Measurements from ENCODE around the gene HINT2.

The HINT2 gene

GRCh38 chr9:35812025-35812602, 2.7 kb downstream of the HINT2 start, which contains the start of gene SPAG8:
Gene SPAG8 (minus strand): TSS chr9:35812262. CDS start chr9:35812147, 115 bp downstream.
- DNase-seq = peak; percentile 99
- H3K4me2 ChIP-seq (ENCODE audit: low read length) = peak within 1 kb of the TSS; percentile 34
- H3K27ac ChIP-seq (ENCODE audit: low read depth, low read length) = no peak within 1 kb of the TSS
- peaks cover 4% of the 10 kb centered on the region for H3K4me1 ChIP-seq (ENCODE audit: control insufficient read depth, low read depth, low read length)
- no peaks in the 10 kb centered on the region for H3K27me3 ChIP-seq (ENCODE audit: insufficient read depth, low read length, poor library complexity)
- no peak within 1 kb of the TSS for H3K4me3 ChIP-seq (ENCODE audit: low read length)
- H3K36me3 ChIP-seq (ENCODE audit: control insufficient read depth, insufficient read depth, low read length) = peaks cover 1% of the 10 kb centered on the region
- H3K79me2 ChIP-seq (ENCODE audit: control insufficient read depth, insufficient read depth, low read length) = no peaks in the 10 kb centered on the region
- no peak within 1 kb of the TSS for H2BK15ac ChIP-seq (replicated peaks; ENCODE audit: low read depth)
- H2AK5ac ChIP-seq (ENCODE audit: low read length) = no peak within 1 kb of the TSS
- no CpG with 5 or more reads among the region's 28 CpGs for WGBS (ENCODE audit: extremely low coverage, insufficient coverage, low lambda C conversion rate)
- H3K9ac ChIP-seq (ENCODE audit: low read length) = peak within 1 kb of the TSS; percentile 62
- no peak within 1 kb of the TSS for H2BK5ac ChIP-seq (ENCODE audit: low read length)
- H3K79me1 ChIP-seq (ENCODE audit: low read length) = no peaks in the 10 kb centered on the region
- H3K23ac ChIP-seq (ENCODE audit: low read length) = no peak within 1 kb of the TSS
- H2BK120ac ChIP-seq (ENCODE audit: low read depth, low read length) = no peak within 1 kb of the TSS
- H4K5ac ChIP-seq (ENCODE audit: low read length) = peak within 1 kb of the TSS; percentile 17
- no peak within 1 kb of the TSS for H4K8ac ChIP-seq (ENCODE audit: low read depth, low read length)
- H3K56ac ChIP-seq (ENCODE audit: low read length) = peak within 1 kb of the TSS; percentile 61
- H3K4ac ChIP-seq (ENCODE audit: low read depth, low read length) = no peak within 1 kb of the TSS
- peak within 1 kb of the TSS; percentile 54 for H3K18ac ChIP-seq (ENCODE audit: low read length)

GRCh38 chr9:35811381-35812024, 3.3 kb downstream of the HINT2 start:
- no peaks in the 10 kb centered on the region for H3K79me1 ChIP-seq (ENCODE audit: low read length)
- no peak overlapping the region for H2AK5ac ChIP-seq (ENCODE audit: low read length)
- H3K4me2 ChIP-seq (ENCODE audit: low read length) = peak overlapping the region; percentile 10
- no peak overlapping the region for H4K8ac ChIP-seq (ENCODE audit: low read depth, low read length)
- no peaks in the 10 kb centered on the region for H3K27me3 ChIP-seq (ENCODE audit: insufficient read depth, low read length, poor library complexity)
- no peak overlapping the region for H2BK15ac ChIP-seq (replicated peaks; ENCODE audit: low read depth)
- peaks cover 4% of the 10 kb centered on the region for H3K4me1 ChIP-seq (ENCODE audit: control insufficient read depth, low read depth, low read length)
- H2BK5ac ChIP-seq (ENCODE audit: low read length) = no peak overlapping the region
- H3K79me2 ChIP-seq (ENCODE audit: control insufficient read depth, insufficient read depth, low read length) = no peaks in the 10 kb centered on the region
- no peak overlapping the region for H4K5ac ChIP-seq (ENCODE audit: low read length)
- H3K9ac ChIP-seq (ENCODE audit: low read length) = no peak overlapping the region
- H3K36me3 ChIP-seq (ENCODE audit: control insufficient read depth, insufficient read depth, low read length) = peaks cover 1% of the 10 kb centered on the region
- H3K4ac ChIP-seq (ENCODE audit: low read depth, low read length) = no peak overlapping the region
- no peak overlapping the region for H3K4me3 ChIP-seq (ENCODE audit: low read length)
- no peak overlapping the region for H3K23ac ChIP-seq (ENCODE audit: low read length)
- no peak overlapping the region for H3K56ac ChIP-seq (ENCODE audit: low read length)
- no CpG with 5 or more reads among the region's 12 CpGs for WGBS (ENCODE audit: extremely low coverage, insufficient coverage, low lambda C conversion rate)
- no peak for DNase-seq
- H3K18ac ChIP-seq (ENCODE audit: low read length) = no peak overlapping the region
- H2BK120ac ChIP-seq (ENCODE audit: low read depth, low read length) = no peak overlapping the region
- no peak overlapping the region for H3K27ac ChIP-seq (ENCODE audit: low read depth, low read length)

GRCh38 chr9:35810122-35810521, 4.7 kb downstream of the HINT2 start:
- Histone ChIP-seq H2BK15ac (replicated peaks; ENCODE audit: low read depth) (no peak overlapping the region), H3K56ac (ENCODE audit: low read length) (no peak overlapping the region), H3K9ac (ENCODE audit: low read length) (no peak overlapping the region), H3K27me3 (ENCODE audit: insufficient read depth, low read length, poor library complexity) (no peaks in the 10 kb centered on the region), H4K5ac (ENCODE audit: low read length) (no peak overlapping the region), H3K4me2 (ENCODE audit: low read length) (no peak overlapping the region), H3K23ac (ENCODE audit: low read length) (no peak overlapping the region), H3K4me3 (ENCODE audit: low read length) (no peak overlapping the region), H3K18ac (ENCODE audit: low read length) (no peak overlapping the region), H3K36me3 (ENCODE audit: control insufficient read depth, insufficient read depth, low read length) (peaks cover 1% of the 10 kb centered on the region), H3K79me2 (ENCODE audit: control insufficient read depth, insufficient read depth, low read length) (no peaks in the 10 kb centered on the region), H3K4ac (ENCODE audit: low read depth, low read length) (no peak overlapping the region), H2BK5ac (ENCODE audit: low read length) (no peak overlapping the region), H2AK5ac (ENCODE audit: low read length) (no peak overlapping the region), H4K8ac (ENCODE audit: low read depth, low read length) (no peak overlapping the region), H2BK120ac (ENCODE audit: low read depth, low read length) (no peak overlapping the region), H3K27ac (ENCODE audit: low read depth, low read length) (no peak overlapping the region), H3K4me1 (ENCODE audit: control insufficient read depth, low read depth, low read length) (peaks cover 4% of the 10 kb centered on the region), H3K79me1 (ENCODE audit: low read length) (no peaks in the 10 kb centered on the region)
- no CpG with 5 or more reads among the region's 7 CpGs for WGBS (ENCODE audit: extremely low coverage, insufficient coverage, low lambda C conversion rate)
- DNase-seq = no peak

- WGBS (ENCODE audit: extremely low coverage, insufficient coverage, low lambda C conversion rate) = no CpG with 5 or more reads among the region's 9 CpGs
- Histone ChIP-seq H3K4ac (ENCODE audit: low read depth, low read length) (no peak overlapping the region), H4K8ac (ENCODE audit: low read depth, low read length) (no peak overlapping the region), H3K79me2 (ENCODE audit: control insufficient read depth, insufficient read depth, low read length) (no peaks in the 10 kb centered on the region), H2AK5ac (ENCODE audit: low read length) (no peak overlapping the region), H3K56ac (ENCODE audit: low read length) (no peak overlapping the region), H3K36me3 (ENCODE audit: control insufficient read depth, insufficient read depth, low read length) (peaks cover 1% of the 10 kb centered on the region), H3K23ac (ENCODE audit: low read length) (no peak overlapping the region), H4K5ac (ENCODE audit: low read length) (no peak overlapping the region), H3K4me3 (ENCODE audit: low read length) (no peak overlapping the region), H2BK5ac (ENCODE audit: low read length) (no peak overlapping the region), H3K18ac (ENCODE audit: low read length) (no peak overlapping the region), H3K27me3 (ENCODE audit: insufficient read depth, low read length, poor library complexity) (no peaks in the 10 kb centered on the region), H3K27ac (ENCODE audit: low read depth, low read length) (no peak overlapping the region), H2BK15ac (replicated peaks; ENCODE audit: low read depth) (no peak overlapping the region), H3K4me1 (ENCODE audit: control insufficient read depth, low read depth, low read length) (no peaks in the 10 kb centered on the region), H2BK120ac (ENCODE audit: low read depth, low read length) (no peak overlapping the region), H3K9ac (ENCODE audit: low read length) (no peak overlapping the region), H3K79me1 (ENCODE audit: low read length) (no peaks in the 10 kb centered on the region), H3K4me2 (ENCODE audit: low read length) (no peak overlapping the region)
- no peak for DNase-seq
These were observed 6.4 kb downstream of the HINT2 start for GRCh38 chr9:35808433-35808832.

GRCh38 chr9:35806101-35806500, 8.7 kb downstream of the HINT2 start:
- WGBS (ENCODE audit: extremely low coverage, insufficient coverage, low lambda C conversion rate) = no CpG with 5 or more reads among the region's 8 CpGs
- H2BK15ac ChIP-seq (replicated peaks; ENCODE audit: low read depth) = no peak overlapping the region
- no peak overlapping the region for H3K56ac ChIP-seq (ENCODE audit: low read length)

More at GRCh38 chr9:35806101-35806500, 8.7 kb downstream of the HINT2 start:
- no peak overlapping the region for H2BK120ac ChIP-seq (ENCODE audit: low read depth, low read length)
- no peak overlapping the region for H2AK5ac ChIP-seq (ENCODE audit: low read length)
- H4K5ac ChIP-seq (ENCODE audit: low read length) = no peak overlapping the region
- H3K4me2 ChIP-seq (ENCODE audit: low read length) = no peak overlapping the region
- no peaks in the 10 kb centered on the region for H3K79me2 ChIP-seq (ENCODE audit: control insufficient read depth, insufficient read depth, low read length)
- H3K4ac ChIP-seq (ENCODE audit: low read depth, low read length) = no peak overlapping the region
- no peak overlapping the region for H2BK5ac ChIP-seq (ENCODE audit: low read length)
- no peaks in the 10 kb centered on the region for H3K27me3 ChIP-seq (ENCODE audit: insufficient read depth, low read length, poor library complexity)
- no peak for DNase-seq
- H3K4me1 ChIP-seq (ENCODE audit: control insufficient read depth, low read depth, low read length) = no peaks in the 10 kb centered on the region
- H4K8ac ChIP-seq (ENCODE audit: low read depth, low read length) = no peak overlapping the region
- no peak overlapping the region for H3K23ac ChIP-seq (ENCODE audit: low read length)
- H3K4me3 ChIP-seq (ENCODE audit: low read length) = no peak overlapping the region
- no peak overlapping the region for H3K18ac ChIP-seq (ENCODE audit: low read length)
- no peak overlapping the region for H3K27ac ChIP-seq (ENCODE audit: low read depth, low read length)
- H3K36me3 ChIP-seq (ENCODE audit: control insufficient read depth, insufficient read depth, low read length) = peaks cover 1% of the 10 kb centered on the region
- H3K9ac ChIP-seq (ENCODE audit: low read length) = no peak overlapping the region
- no peaks in the 10 kb centered on the region for H3K79me1 ChIP-seq (ENCODE audit: low read length)

Measured in mesendoderm (in vitro differentiated cells).